B cell (primary cell): ENCODE data around the gene CAPN9. TPM values are rescaled to one million over a fixed set of nuclear protein-coding genes. Genes with fewer than 3 reads are reported as not detected.

Experiments used
- ATAC-seq: fragments of 200-7000 bp; cut with Tn5 transposase; one replicate; pipeline ENCODE4 v1.10.0; 2021; ENCODE audit warnings: low read depth, mild to moderate bottlenecking, moderate number of reproducible peaks, moderate library complexity
- CTCF ChIA-PET: fragments of 350-600 bp; sonication (Branson Sonifier 250); formaldehyde crosslinking; loops from one replicate; lab custom pipeline; 2021; ENCODE audit warnings: antibody characterized with exemption, inconsistent platforms; lab: Charles Lee
- POLR2A ChIA-PET: fragments of 350-600 bp; sonication (Branson Sonifier 250); formaldehyde crosslinking; loops from one replicate; lab custom pipeline; 2021; ENCODE audit warnings: antibody characterized with exemption; lab: Charles Lee
- DNase-seq: peaks from one replicate; pipeline ENCODE4 v3.0.0; 2013
- H2AFZ ChIP-seq: 2 replicates; pipeline ENCODE4 v1.6.1; 2012; ENCODE audit warnings: mild to moderate bottlenecking, low read depth, low read length; ENCODE audit not compliant: insufficient read depth, poor library complexity, severe bottlenecking
- H3K27ac ChIP-seq, 2 donors: 1 replicate in 1 of 2; 2 replicates in 1 of 2; pipeline ENCODE4 v1.5.1; 2012 to 2013; ENCODE audit warnings: low read length in 2 of 2, mild to moderate bottlenecking in 2 of 2, moderate library complexity in 1 of 2
- H3K27me3 ChIP-seq, 4 experiments: fragments of 200-600 bp in 1 of 4; sonication (generic) in 1 of 4; replicated peaks in 1 of 4; 1 replicate in 2 of 4; 2 replicates in 2 of 4; pipeline versions ENCODE4 v1.6.1 to v1.7.0; 2013 to 2016; ENCODE audit warnings: low read length in 3 of 4, mild to moderate bottlenecking in 2 of 4, mixed read lengths in 1 of 4, moderate library complexity in 1 of 4; ENCODE audit not compliant: insufficient read depth in 4 of 4, control insufficient read depth in 3 of 4; ENCODE audit errors: control extremely low read depth in 1 of 4
- H3K36me3 ChIP-seq, 2 experiments: replicated peaks in 1 of 2; 1 replicate in 1 of 2; 2 replicates in 1 of 2; pipeline versions ENCODE4 v1.6.1 to v1.7.1; 2013; ENCODE audit warnings: low read length in 1 of 2; ENCODE audit not compliant: insufficient read depth in 2 of 2, control insufficient read depth in 1 of 2; ENCODE audit errors: control extremely low read depth in 1 of 2, extremely low read depth in 1 of 2
- H3K4me1 ChIP-seq, 2 donors: fragments of 200-600 bp in 1 of 2; sonication (generic) in 1 of 2; 1 replicate in 1 of 2; 2 replicates in 1 of 2; pipeline versions ENCODE4 v1.5.1 to v1.6.1; 2013 to 2017; ENCODE audit warnings: low read length in 2 of 2; ENCODE audit not compliant: control insufficient read depth in 2 of 2, insufficient read depth in 2 of 2
- H3K4me2 ChIP-seq: replicated peaks from 2 replicates; pipeline ENCODE3; 2012; ENCODE audit warnings: mild to moderate bottlenecking, low read depth, low read length; ENCODE audit not compliant: poor library complexity, severe bottlenecking
- H3K4me3 ChIP-seq, 5 experiments: fragments of 200-600 bp in 1 of 5; sonication (generic) in 1 of 5; 1 replicate in 3 of 5; 2 replicates in 2 of 5; pipeline versions ENCODE4 v1.5.1 to v1.7.0; 2011 to 2016; ENCODE audit warnings: low read length in 4 of 5, mild to moderate bottlenecking in 4 of 5, low read depth in 2 of 5, control low read depth in 1 of 5, moderate library complexity in 1 of 5; ENCODE audit not compliant: insufficient read depth in 1 of 5; ENCODE audit errors: control extremely low read depth in 1 of 5, extremely low read depth in 1 of 5
- H3K79me2 ChIP-seq: fragments of 200-600 bp; sonication (generic); one replicate; pipeline ENCODE4 v1.6.0; 2016; ENCODE audit warnings: low read length; ENCODE audit not compliant: control insufficient read depth, insufficient read depth
- H3K9ac ChIP-seq: fragments of 200-600 bp; sonication (generic); 2 replicates; pipeline ENCODE4 v1.6.1; 2017; ENCODE audit warnings: mild to moderate bottlenecking, low read length, moderate library complexity
- H3K9me3 ChIP-seq, 3 donors: one replicate each; pipeline versions ENCODE4 v1.6.1 to v1.7.1; 2013; ENCODE audit warnings: low read length in 2 of 3; ENCODE audit not compliant: control insufficient read depth in 2 of 3, insufficient read depth in 1 of 3; ENCODE audit errors: control extremely low read depth in 1 of 3
- H4K20me1 ChIP-seq: 2 replicates; pipeline ENCODE4 v1.6.0; 2012; ENCODE audit warnings: mild to moderate bottlenecking, low read length; ENCODE audit not compliant: insufficient read depth, control insufficient read depth, poor library complexity, severe bottlenecking
- H3K27ac Mint-ChIP-seq: one replicate; pipeline ENCODE4 v1.8.0; 2021; ENCODE audit warnings: mixed read lengths
- H3K27me3 Mint-ChIP-seq: one replicate; pipeline ENCODE4 v1.8.0; 2021; ENCODE audit warnings: mixed read lengths
- H3K4me1 Mint-ChIP-seq: one replicate; pipeline ENCODE4 v1.8.0; 2021; ENCODE audit warnings: mixed read lengths
- H3K4me3 Mint-ChIP-seq: one replicate; pipeline ENCODE4 v1.8.0; 2021; ENCODE audit warnings: mixed read lengths
- H3K9me3 Mint-ChIP-seq: one replicate; pipeline ENCODE4 v1.8.0; 2022; ENCODE audit warnings: mixed read lengths; ENCODE audit not compliant: insufficient read depth
- CTCF ChIP-seq: fragments of 200-600 bp; IDR thresholded peaks from one replicate; pipeline ENCODE4 v1.8.0; 2022; ENCODE audit warnings: antibody characterized with exemption, mild to moderate bottlenecking
- EZH2 ChIP-seq: IDR thresholded peaks from 2 replicates; pipeline ENCODE4 v1.6.1; 2012; ENCODE audit warnings: borderline replicate concordance, low read depth, mild to moderate bottlenecking, moderate library complexity, low read length; ENCODE audit not compliant: insufficient read depth, poor library complexity, severe bottlenecking
- WGBS: methylation state at CpG from one replicate; pipeline ENCODE4 v1.1.5; 2013; ENCODE audit warnings: missing lambda C conversion rate; ENCODE audit not compliant: insufficient coverage; 5-methylcytosine and 5-hydroxymethylcytosine counted together
- intact Hi-C: fragments of 100-400 bp; cut with micrococcal nuclease; formaldehyde crosslinking; loops from one replicate; pipeline ENCODE4 v1.10.0; 2022
- polyA plus RNA-seq: library from polyadenylated mRNA; depleted of rRNA; stranded (reverse); fragments of >200 nt; gene quantifications from 2 replicates; pipeline ENCODE4 v1.2.3, GENCODE V29; 2012
- total RNA-seq, 2 donors: library from RNA; stranded (reverse); fragments of 120-200 nt in 1 of 2; gene quantifications; 1 replicate in 1 of 2; 2 replicates in 1 of 2; pipeline versions ENCODE4 v1.2.3 to v1.2.4, GENCODE V29; 2013 to 2022

The CAPN9 gene
- total and polyA plus RNA-seq, 2 donors (not counting 1 experiment from before 2014, with no cell fraction given): not detected

GRCh38 chr1:230760360-230760827, 13.2 kb downstream of the CAPN9 start:
- intact Hi-C loops: no loop called here
- H4K20me1 ChIP-seq: no peaks in the 10 kb centered on the region
- H3K79me2 ChIP-seq: no peaks in the 10 kb centered on the region
- DNase-seq (no peak), ATAC-seq (no peak)
- ChIA-PET POLR2A (no interaction called here), CTCF (no interaction called here)
- Mint-ChIP-seq H3K9me3 (no peaks in the 10 kb centered on the region), H3K27ac (no peak overlapping the region), H3K4me1 (no peaks in the 10 kb centered on the region), H3K4me3 (no peak overlapping the region), H3K27me3 (peaks cover 29% of the 10 kb centered on the region)
- H3K27me3 ChIP-seq: peaks cover 0 to 9% (median 0%) of the 10 kb centered on the region in 4 experiments
- H3K9me3 ChIP-seq: peaks cover 0 to 5% (median 0%) of the 10 kb centered on the region in 3 donors
- H2AFZ ChIP-seq: no peak overlapping the region
- no peak overlapping the region for H3K4me3 ChIP-seq
- H3K9ac ChIP-seq: no peak overlapping the region
- H3K4me1 ChIP-seq: no peaks in the 10 kb centered on the region
- H3K27ac ChIP-seq: no peak overlapping the region
- no peak for TF ChIP-seq CTCF
- no peak for TF ChIP-seq EZH2
- H3K4me2 ChIP-seq: no peak overlapping the region
- 87% methylated on average over 5 of the region's 7 CpGs for WGBS
- no peaks in the 10 kb centered on the region for H3K36me3 ChIP-seq

GRCh38 chr1:230761443-230762167, 14.4 kb downstream of the CAPN9 start:
- no peak for DNase-seq
- no peaks in the 10 kb centered on the region for H4K20me1 ChIP-seq
- H3K36me3 ChIP-seq: no peaks in the 10 kb centered on the region
- peaks cover 20% of the 10 kb centered on the region for H3K27me3 Mint-ChIP-seq
- no peak overlapping the region for H3K4me3 Mint-ChIP-seq
- H3K27ac ChIP-seq: no peak overlapping the region
- H3K9ac ChIP-seq: no peak overlapping the region
- no peaks in the 10 kb centered on the region for H3K4me1 Mint-ChIP-seq
- peaks cover 0 to 5% (median 0%) of the 10 kb centered on the region in 3 donors for H3K9me3 ChIP-seq
- no peak overlapping the region for H3K4me3 ChIP-seq
- TF ChIP-seq CTCF (no peak), EZH2 (no peak)
- ChIA-PET POLR2A (no interaction called here), CTCF (no interaction called here)
- H2AFZ ChIP-seq: no peak overlapping the region
- ATAC-seq: no peak
- 83% methylated on average over 8 of the region's 8 CpGs for WGBS
- intact Hi-C loops: no loop called here
- no peaks in the 10 kb centered on the region for H3K4me1 ChIP-seq
- H3K27me3 ChIP-seq: peaks cover 0 to 5% (median 0%) of the 10 kb centered on the region in 4 experiments
- no peaks in the 10 kb centered on the region for H3K79me2 ChIP-seq
- no peak overlapping the region for H3K27ac Mint-ChIP-seq
- no peak overlapping the region for H3K4me2 ChIP-seq
- H3K9me3 Mint-ChIP-seq: no peaks in the 10 kb centered on the region
